GM11168 (cell line): ENCODE data around the gene GCNT1.
"Not testable (repeated sequence)": the region's sequence is repeated elsewhere in the genome, so short reads cannot be mapped to it uniquely, and the experiment has no call there.

Experiments
- in situ Hi-C: fragments of 300-500 bp; cut with MboI; formaldehyde crosslinking; loops from one replicate; pipeline ENCODE4 v1.12.0; 2022; ENCODE audit warnings: low sequenced_read_pairs; ENCODE audit not compliant: unreplicated experiment

GCNT1 gene

GRCh38 chr9:76529653-76530052 is 70.7 kb downstream of the GCNT1 start:
- in situ Hi-C loops: no loop called here

- in situ Hi-C loops: no loop called here
These were observed 71.6 kb downstream of the GCNT1 start for GRCh38 chr9:76530458-76531110.

- in situ Hi-C loops: no loop called here
These were observed 72.3 kb downstream of the GCNT1 start for GRCh38 chr9:76531231-76531780.

GRCh38 chr9:76532877-76533276 is 73.9 kb downstream of the GCNT1 start:
- in situ Hi-C loops: not testable (repeated sequence)

GRCh38 chr9:76534026-76534425 is 75.0 kb downstream of the GCNT1 start:
- in situ Hi-C loops: no loop called here

GRCh38 chr9:76537150-76537646 is 78.2 kb downstream of the GCNT1 start:
- in situ Hi-C loops: no loop called here

- in situ Hi-C loops: no loop called here
These were observed 80.2 kb downstream of the GCNT1 start for GRCh38 chr9:76539180-76539579.

- in situ Hi-C loops: no loop called here
These were observed 83.4 kb downstream of the GCNT1 start for GRCh38 chr9:76542360-76542759.

GRCh38 chr9:76545191-76545590 is 86.2 kb downstream of the GCNT1 start:
- in situ Hi-C loops: no loop called here

GRCh38 chr9:76552181-76552580 is 93.2 kb downstream of the GCNT1 start:
- in situ Hi-C loops: no loop called here

- in situ Hi-C loops: no loop called here
These were observed 93.9 kb downstream of the GCNT1 start for GRCh38 chr9:76552751-76553455.

GRCh38 chr9:76553680-76554079 is 94.7 kb downstream of the GCNT1 start:
- in situ Hi-C loops: no loop called here
